GM12874 (cell line): Measurements from ENCODE around the gene ZNF407.

Experiments used
- TF ChIP-seq, protein P1 (sequence below): IDR thresholded peaks from 2 replicates; pipeline ENCODE4 v1.5.1; 2011; ENCODE audit warnings: low read depth, mild to moderate bottlenecking, control low read depth, low read length, moderate library complexity; ENCODE audit not compliant: insufficient read depth

ZNF407 gene

DNA sequence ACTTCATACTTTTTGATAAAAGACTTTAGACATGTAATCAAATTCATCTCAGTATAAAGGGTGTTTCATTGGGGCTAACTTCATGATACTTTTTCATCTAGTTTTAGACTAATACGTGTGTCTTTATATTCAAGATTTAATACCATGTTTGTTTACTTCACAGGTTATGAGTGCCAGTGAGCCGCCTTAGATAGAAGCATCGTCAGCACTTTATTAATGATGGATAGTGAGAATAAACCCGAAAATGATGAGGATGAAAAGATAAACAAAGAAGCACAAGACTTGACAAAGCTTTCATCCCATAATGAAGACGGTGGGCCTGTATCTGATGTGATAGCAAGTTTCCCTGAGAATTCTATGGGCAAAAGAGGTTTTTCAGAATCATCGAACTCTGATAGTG lies 33.1 kb downstream of the ZNF407 start:
- TF ChIP-seq, protein P1, sequence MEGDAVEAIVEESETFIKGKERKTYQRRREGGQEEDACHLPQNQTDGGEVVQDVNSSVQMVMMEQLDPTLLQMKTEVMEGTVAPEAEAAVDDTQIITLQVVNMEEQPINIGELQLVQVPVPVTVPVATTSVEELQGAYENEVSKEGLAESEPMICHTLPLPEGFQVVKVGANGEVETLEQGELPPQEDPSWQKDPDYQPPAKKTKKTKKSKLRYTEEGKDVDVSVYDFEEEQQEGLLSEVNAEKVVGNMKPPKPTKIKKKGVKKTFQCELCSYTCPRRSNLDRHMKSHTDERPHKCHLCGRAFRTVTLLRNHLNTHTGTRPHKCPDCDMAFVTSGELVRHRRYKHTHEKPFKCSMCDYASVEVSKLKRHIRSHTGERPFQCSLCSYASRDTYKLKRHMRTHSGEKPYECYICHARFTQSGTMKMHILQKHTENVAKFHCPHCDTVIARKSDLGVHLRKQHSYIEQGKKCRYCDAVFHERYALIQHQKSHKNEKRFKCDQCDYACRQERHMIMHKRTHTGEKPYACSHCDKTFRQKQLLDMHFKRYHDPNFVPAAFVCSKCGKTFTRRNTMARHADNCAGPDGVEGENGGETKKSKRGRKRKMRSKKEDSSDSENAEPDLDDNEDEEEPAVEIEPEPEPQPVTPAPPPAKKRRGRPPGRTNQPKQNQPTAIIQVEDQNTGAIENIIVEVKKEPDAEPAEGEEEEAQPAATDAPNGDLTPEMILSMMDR: no peak

DNA sequence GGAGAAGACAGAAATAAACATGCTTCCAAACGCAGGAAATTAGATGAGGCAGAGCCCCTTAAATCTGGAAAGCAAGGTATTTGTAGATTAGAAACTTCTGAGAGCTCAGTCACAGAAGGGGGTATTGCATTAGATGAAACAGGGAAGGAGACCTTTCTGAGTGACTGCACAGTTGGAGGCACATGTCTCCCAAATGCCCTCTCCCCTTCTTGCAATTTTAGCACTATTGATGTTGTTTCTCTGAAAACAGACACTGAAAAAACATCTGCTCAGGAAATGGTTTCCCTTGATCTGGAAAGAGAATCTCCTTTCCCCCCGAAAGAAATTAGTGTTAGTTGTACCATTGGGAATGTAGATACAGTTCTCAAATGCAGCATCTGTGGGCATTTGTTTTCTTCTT lies 33.5 kb downstream of the ZNF407 start:
- TF ChIP-seq, protein P1: no peak

DNA sequence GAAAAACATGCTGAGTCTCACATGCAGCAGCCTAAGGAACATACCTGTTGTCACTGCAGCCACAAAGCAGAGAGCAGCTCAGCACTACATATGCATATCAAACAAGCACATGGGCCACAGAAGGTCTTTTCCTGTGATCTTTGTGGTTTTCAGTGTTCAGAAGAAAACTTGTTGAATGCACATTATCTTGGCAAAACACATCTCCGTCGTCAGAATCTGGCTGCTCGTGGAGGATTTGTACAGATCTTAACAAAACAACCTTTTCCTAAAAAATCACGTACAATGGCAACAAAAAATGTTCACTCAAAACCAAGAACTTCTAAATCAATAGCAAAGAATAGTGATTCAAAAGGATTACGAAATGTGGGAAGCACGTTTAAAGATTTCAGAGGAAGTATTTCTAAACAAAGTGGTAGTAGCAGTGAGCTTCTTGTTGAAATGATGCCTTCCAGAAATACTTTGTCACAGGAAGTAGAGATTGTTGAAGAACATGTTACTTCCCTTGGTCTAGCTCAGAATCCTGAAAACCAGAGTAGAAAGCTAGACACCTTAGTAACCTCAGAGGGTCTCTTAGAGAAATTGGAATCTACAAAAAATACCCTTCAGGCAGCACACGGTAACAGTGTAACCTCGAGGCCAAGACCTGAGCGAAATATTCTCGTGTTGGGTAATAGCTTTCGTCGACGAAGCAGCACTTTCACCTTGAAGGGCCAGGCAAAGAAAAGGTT lies 34.1 kb downstream of the ZNF407 start:
- TF ChIP-seq, protein P1: no peak

DNA sequence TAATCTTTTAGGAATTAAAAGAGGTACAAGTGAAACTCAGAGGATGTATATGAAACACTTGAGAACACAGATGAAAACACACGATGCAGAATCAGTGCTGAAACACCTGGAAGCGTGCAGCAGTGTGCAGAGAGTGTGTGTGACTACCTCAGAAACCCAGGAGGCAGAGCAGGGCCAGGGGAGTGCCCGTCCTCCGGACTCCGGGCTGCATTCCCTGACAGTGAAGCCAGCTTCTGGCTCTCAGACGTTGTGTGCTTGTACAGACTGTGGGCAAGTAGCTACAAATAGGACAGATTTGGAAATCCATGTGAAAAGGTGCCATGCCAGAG lies 34.6 kb downstream of the ZNF407 start:
- TF ChIP-seq, protein P1: no peak

DNA sequence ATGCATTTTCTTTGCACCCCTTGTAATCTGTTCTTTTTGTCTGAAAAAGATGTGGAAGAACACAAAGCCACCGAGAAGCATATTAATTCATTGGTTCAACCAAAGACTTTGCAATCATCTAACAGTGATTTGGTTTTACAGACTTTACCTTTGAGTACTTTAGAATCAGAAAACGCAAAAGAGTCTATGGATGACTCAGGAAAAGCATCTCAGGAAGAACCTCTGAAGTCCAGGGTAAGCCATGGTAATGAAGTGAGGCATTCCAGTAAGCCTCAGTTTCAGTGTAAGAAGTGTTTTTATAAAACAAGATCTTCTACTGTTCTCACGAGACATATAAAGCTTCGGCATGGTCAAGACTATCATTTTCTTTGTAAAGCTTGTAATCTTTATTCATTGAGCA lies 35.2 kb downstream of the ZNF407 start:
- TF ChIP-seq, protein P1: no peak

DNA sequence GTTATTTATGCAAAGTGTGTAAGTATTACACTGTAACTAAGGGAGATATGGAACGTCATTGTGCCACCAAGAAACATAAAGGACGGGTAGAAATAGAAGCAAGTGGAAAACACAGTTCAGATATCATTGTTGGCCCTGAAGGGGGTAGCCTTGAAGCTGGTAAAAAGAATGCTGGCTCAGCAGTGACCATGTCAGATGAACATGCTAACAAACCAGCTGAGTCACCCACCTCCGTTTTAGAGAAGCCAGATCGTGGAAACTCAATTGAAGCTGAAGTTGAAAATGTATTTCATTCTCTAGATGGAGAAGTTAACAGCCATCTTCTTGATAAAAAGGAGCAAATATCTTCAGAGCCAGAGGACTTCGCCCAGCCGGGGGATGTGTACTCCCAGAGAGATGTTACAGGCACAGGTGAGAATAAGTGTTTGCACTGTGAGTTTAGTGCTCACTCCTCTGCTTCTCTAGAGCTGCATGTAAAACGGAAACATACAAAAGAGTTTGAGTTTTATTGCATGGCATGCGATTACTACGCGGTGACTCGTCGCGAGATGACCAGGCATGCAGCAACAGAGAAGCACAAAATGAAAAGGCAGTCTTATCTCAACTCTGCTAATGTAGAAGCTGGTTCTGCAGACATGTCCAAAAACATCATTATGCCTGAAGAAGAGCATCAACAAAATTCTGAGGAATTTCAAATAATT lies 36.1 kb downstream of the ZNF407 start:
- TF ChIP-seq, protein P1: no peak

DNA sequence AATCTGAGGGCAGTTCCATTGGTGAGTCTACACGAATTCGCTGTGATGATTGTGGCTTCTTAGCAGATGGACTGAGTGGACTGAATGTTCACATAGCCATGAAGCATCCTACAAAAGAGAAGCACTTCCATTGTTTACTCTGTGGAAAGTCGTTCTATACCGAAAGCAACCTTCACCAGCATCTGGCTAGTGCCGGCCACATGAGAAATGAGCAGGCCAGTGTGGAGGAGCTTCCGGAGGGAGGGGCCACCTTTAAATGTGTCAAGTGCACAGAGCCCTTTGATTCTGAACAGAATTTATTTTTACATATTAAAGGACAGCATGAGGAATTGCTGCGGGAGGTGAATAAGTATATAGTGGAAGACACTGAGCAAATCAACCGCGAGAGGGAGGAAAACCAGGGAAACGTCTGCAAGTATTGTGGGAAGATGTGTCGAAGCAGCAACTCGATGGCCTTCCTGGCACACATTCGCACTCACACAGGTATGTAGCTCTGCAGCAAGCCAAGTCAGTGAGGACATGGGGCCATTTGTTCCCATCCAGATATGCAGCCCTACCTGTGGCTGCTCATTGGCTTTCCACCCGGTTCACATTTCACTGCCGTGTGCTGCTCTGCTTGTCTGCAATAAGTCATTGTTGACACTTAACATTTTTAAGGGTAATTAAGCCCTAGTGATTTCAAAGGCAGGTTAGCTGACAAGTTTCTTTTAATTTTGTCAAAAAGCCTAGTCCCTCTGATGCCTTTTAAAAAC lies 37.7 kb downstream of the ZNF407 start:
- TF ChIP-seq, protein P1: no peak
